Measurements from ENCODE around the gene EPHA6.

DNA sequence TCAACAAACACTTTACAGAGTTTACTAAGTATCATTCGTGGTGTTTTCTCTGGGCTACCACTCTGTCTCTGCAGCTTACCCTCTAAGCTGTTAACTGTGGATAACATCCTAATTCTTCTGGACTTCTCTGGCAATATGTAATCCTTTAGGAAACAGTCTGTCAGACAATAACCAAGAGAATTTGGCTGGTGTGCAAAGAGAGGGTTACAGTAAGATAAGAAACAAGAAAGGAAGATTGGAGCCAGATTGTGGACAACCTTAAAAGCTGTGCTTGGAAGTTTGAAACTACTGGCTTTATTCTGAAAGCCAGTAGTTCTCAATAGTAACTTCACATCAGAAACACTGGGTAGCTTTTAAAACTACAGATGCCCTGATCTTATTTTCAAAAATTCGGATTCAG lies 950.9 kb downstream of the EPHA6 start:
- TF ChIP-seq, protein P1, sequence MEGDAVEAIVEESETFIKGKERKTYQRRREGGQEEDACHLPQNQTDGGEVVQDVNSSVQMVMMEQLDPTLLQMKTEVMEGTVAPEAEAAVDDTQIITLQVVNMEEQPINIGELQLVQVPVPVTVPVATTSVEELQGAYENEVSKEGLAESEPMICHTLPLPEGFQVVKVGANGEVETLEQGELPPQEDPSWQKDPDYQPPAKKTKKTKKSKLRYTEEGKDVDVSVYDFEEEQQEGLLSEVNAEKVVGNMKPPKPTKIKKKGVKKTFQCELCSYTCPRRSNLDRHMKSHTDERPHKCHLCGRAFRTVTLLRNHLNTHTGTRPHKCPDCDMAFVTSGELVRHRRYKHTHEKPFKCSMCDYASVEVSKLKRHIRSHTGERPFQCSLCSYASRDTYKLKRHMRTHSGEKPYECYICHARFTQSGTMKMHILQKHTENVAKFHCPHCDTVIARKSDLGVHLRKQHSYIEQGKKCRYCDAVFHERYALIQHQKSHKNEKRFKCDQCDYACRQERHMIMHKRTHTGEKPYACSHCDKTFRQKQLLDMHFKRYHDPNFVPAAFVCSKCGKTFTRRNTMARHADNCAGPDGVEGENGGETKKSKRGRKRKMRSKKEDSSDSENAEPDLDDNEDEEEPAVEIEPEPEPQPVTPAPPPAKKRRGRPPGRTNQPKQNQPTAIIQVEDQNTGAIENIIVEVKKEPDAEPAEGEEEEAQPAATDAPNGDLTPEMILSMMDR (IDR thresholded peaks at IDR 0.05), result no peak
- TF ChIP-seq EZH2 (IDR thresholded peaks at IDR 0.05), result no peak
- no peak for TF ChIP-seq EZH2phosphoT487 (IDR thresholded peaks at IDR 0.05)

Data from neural progenitor cell (in vitro differentiated cells).